HL-60 (cell line): Measurements from ENCODE around the gene TMPRSS6.

Source experiments
- DNase-seq, 2 experiments: peaks; one replicate each; pipeline ENCODE4 v3.0.0-alpha.2; 2010 to 2020; ENCODE audit warnings: low read depth in 1 of 2, low spot score in 1 of 2
- H3K27ac ChIP-seq: fragments of 250-450 bp; sonication (Bioruptor Pico); replicated peaks from 2 replicates; pipeline ENCODE4 v1.5.1; 2020; ENCODE audit warnings: mild to moderate bottlenecking, moderate library complexity
- H3K27me3 ChIP-seq: fragments of 250-450 bp; sonication (Bioruptor Pico); 2 replicates; pipeline ENCODE4 v1.5.1; 2021; ENCODE audit warnings: mild to moderate bottlenecking, moderate library complexity; ENCODE audit not compliant: insufficient read depth, poor library complexity, severe bottlenecking
- H3K4me3 ChIP-seq: replicated peaks from 2 replicates; pipeline ENCODE4 v1.5.1; 2011; ENCODE audit warnings: mild to moderate bottlenecking, control low read depth, low read length; ENCODE audit not compliant: insufficient read depth
- GABPA ChIP-seq: IDR thresholded peaks from 2 replicates; pipeline ENCODE4 v1.6.1; 2012; ENCODE audit warnings: low read depth
- POLR2AphosphoS5 ChIP-seq: IDR thresholded peaks from 2 replicates; pipeline ENCODE4 v1.6.1; 2012; ENCODE audit warnings: low read depth
- SPI1 ChIP-seq: IDR thresholded peaks from 2 replicates; pipeline ENCODE4 v1.6.1; 2012; ENCODE audit warnings: low read depth, mild to moderate bottlenecking, borderline replicate concordance
- TF ChIP-seq, protein P1 (sequence below): IDR thresholded peaks from 2 replicates; pipeline ENCODE4 v1.6.1; 2012; ENCODE audit warnings: low read depth; ENCODE audit not compliant: insufficient replicate concordance
- TF ChIP-seq, protein P2 (sequence below): IDR thresholded peaks from one replicate; pipeline ENCODE4 v1.5.1; 2011; ENCODE audit warnings: low read length, control low read depth, inconsistent platforms; ENCODE audit not compliant: insufficient read depth

TMPRSS6 gene

DNA sequence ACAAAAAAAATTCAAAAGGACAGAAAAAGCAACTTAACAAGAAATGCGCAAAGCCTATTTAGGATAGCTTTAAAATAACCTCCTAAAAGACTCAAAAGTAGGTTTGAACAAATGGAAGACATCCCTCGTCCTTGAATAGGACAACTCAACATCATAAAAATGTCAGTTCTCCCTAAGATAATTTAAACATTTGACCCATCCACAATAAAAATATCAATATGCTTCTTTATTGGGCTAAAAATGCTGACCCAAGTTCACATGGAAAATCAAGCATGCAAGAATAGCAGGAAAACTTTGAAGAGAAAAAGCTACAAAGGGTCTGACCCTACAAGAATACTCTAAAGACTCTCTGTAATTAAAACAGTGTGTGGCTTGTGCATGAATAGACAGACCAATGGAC is 70.0 kb downstream of the TMPRSS6 start:
- Histone ChIP-seq H3K27ac (no peak overlapping the region), H3K4me3 (no peak overlapping the region), H3K27me3 (no peaks in the 10 kb centered on the region)
- TF ChIP-seq, protein P1, sequence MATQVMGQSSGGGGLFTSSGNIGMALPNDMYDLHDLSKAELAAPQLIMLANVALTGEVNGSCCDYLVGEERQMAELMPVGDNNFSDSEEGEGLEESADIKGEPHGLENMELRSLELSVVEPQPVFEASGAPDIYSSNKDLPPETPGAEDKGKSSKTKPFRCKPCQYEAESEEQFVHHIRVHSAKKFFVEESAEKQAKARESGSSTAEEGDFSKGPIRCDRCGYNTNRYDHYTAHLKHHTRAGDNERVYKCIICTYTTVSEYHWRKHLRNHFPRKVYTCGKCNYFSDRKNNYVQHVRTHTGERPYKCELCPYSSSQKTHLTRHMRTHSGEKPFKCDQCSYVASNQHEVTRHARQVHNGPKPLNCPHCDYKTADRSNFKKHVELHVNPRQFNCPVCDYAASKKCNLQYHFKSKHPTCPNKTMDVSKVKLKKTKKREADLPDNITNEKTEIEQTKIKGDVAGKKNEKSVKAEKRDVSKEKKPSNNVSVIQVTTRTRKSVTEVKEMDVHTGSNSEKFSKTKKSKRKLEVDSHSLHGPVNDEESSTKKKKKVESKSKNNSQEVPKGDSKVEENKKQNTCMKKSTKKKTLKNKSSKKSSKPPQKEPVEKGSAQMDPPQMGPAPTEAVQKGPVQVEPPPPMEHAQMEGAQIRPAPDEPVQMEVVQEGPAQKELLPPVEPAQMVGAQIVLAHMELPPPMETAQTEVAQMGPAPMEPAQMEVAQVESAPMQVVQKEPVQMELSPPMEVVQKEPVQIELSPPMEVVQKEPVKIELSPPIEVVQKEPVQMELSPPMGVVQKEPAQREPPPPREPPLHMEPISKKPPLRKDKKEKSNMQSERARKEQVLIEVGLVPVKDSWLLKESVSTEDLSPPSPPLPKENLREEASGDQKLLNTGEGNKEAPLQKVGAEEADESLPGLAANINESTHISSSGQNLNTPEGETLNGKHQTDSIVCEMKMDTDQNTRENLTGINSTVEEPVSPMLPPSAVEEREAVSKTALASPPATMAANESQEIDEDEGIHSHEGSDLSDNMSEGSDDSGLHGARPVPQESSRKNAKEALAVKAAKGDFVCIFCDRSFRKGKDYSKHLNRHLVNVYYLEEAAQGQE, result no peak
- TF ChIP-seq, protein P2, sequence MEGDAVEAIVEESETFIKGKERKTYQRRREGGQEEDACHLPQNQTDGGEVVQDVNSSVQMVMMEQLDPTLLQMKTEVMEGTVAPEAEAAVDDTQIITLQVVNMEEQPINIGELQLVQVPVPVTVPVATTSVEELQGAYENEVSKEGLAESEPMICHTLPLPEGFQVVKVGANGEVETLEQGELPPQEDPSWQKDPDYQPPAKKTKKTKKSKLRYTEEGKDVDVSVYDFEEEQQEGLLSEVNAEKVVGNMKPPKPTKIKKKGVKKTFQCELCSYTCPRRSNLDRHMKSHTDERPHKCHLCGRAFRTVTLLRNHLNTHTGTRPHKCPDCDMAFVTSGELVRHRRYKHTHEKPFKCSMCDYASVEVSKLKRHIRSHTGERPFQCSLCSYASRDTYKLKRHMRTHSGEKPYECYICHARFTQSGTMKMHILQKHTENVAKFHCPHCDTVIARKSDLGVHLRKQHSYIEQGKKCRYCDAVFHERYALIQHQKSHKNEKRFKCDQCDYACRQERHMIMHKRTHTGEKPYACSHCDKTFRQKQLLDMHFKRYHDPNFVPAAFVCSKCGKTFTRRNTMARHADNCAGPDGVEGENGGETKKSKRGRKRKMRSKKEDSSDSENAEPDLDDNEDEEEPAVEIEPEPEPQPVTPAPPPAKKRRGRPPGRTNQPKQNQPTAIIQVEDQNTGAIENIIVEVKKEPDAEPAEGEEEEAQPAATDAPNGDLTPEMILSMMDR, result no peak
- TF ChIP-seq GABPA (no peak), POLR2AphosphoS5 (no peak), SPI1 (no peak)
- no peak for DNase-seq

DNA sequence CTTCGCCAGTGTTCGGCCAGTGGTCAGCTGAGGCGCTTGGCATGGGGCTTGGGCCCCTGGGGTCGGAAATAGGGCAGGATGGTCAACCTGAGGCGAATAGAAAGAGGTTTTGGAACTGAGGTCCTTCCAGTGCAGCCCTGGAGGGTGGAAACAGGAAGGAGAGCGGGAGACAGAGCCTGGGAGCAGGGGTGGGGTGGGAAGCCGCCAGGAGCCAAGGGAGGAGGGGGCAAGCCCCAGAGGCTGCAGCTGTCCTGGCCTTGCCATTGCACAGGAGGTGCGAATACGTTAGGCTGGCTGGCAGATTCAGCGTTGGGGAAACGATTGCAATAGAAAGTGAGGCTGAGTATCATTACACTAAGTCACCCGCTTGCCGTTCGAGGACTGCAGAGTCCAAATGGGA is 71.8 kb downstream of the TMPRSS6 start:
- TF ChIP-seq, protein P1, result no peak
- TF ChIP-seq SPI1 (no peak), GABPA (no peak), POLR2AphosphoS5 (no peak)
- TF ChIP-seq, protein P2, result no peak
- Histone ChIP-seq H3K27ac (no peak overlapping the region), H3K4me3 (no peak overlapping the region), H3K27me3 (no peaks in the 10 kb centered on the region)
- DNase-seq, result no peak

DNA sequence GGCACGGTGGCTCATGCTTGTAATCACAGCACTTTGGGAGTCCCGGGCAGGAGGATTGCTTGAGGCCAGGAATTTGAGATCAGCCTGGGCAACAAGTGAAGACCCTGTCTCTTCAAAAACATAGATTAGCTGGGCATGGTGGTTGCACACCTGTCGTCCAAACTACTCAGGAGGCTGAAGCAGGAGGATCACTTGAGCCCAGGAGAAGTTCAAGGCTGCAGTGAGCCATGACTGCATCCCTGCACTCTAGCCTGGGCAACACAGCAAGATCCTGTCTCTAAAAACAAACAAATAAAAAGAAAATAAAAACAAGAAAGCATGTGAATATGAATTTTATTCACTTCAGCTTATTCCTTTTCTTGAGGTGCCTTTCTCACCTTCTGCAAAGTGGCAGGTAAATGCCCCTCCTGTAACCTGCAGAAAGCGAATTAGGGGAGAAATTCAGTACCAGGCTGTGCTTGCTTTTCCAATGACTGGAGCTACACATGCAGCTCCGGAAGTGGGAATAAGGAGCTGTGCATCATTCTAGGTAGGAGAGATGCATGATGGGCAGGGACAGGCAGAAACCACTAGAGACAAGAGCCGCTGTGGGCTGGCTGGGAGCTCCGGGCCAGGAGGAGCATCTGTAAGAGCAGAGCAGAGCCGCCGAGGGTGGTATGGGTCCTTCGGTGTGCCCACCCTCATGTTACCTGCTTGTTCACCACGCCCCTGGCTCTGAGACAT is 72.7 kb downstream of the TMPRSS6 start:
- TF ChIP-seq POLR2AphosphoS5 (no peak), SPI1 (no peak), GABPA (no peak)
- TF ChIP-seq, protein P1, result no peak
- TF ChIP-seq, protein P2, result no peak
- Histone ChIP-seq H3K27ac (no peak overlapping the region), H3K27me3 (no peaks in the 10 kb centered on the region), H3K4me3 (no peak overlapping the region)
- no peak for DNase-seq
